GM21381 (cell line): Measurements from ENCODE around the gene MERTK.
"Not testable (repeated sequence)": the region's sequence is repeated elsewhere in the genome, so short reads cannot be mapped to it uniquely, and the experiment has no call there.

ENCODE experiments used
- ATAC-seq: cut with Tn5 transposase; IDR thresholded peaks from one replicate; pipeline ENCODE4 v1.9.1; 2021; ENCODE audit warnings: mild to moderate bottlenecking, moderate library complexity; ENCODE audit not compliant: unreplicated experiment

MERTK gene

GRCh38 chr2:111897924-111898702 is at the start of gene MERTK:
Gene MERTK (plus strand): TSS chr2:111898607. CDS start chr2:111898736, 129 bp downstream.
- no peak for ATAC-seq

GRCh38 chr2:111850646-111851045 is 47.8 kb upstream of the MERTK start:
- ATAC-seq, result not testable (repeated sequence)

- ATAC-seq, result not testable (repeated sequence)
Measured at GRCh38 chr2:111852544-111852943, 45.9 kb upstream of the MERTK start.

GRCh38 chr2:111860005-111860404 is 38.4 kb upstream of the MERTK start:
- not testable (repeated sequence) for ATAC-seq

- not testable (repeated sequence) for ATAC-seq
Measured at GRCh38 chr2:111865124-111865523, 33.3 kb upstream of the MERTK start.

GRCh38 chr2:111872806-111873205 is 25.6 kb upstream of the MERTK start:
- ATAC-seq, result not testable (repeated sequence)

- ATAC-seq, result peak; percentile 86
Measured at GRCh38 chr2:111883661-111884591, 14.5 kb upstream of the MERTK start, which contains the start of gene ANAPC1. Gene ANAPC1 (minus strand): TSS chr2:111884193. CDS start chr2:111880825, 3,368 bp downstream.

GRCh38 chr2:111884592-111884964 is 13.8 kb upstream of the MERTK start:
- no peak for ATAC-seq

- no peak for ATAC-seq
Measured at GRCh38 chr2:111896024-111896423, 2.4 kb upstream of the MERTK start.

- ATAC-seq, result no peak
Measured at GRCh38 chr2:111896576-111896975, 1.8 kb upstream of the MERTK start.

- no peak for ATAC-seq
Measured at GRCh38 chr2:111897630-111897923, 830 bp upstream of the MERTK start.

GRCh38 chr2:111898703-111899514 is 502 bp downstream of the MERTK start:
- no peak for ATAC-seq

GRCh38 chr2:111900859-111901258 is 2.5 kb downstream of the MERTK start:
- ATAC-seq, result no peak

GRCh38 chr2:111903516-111903915 is 5.1 kb downstream of the MERTK start:
- no peak for ATAC-seq

- ATAC-seq, result no peak
Measured at GRCh38 chr2:111903930-111904439, 5.6 kb downstream of the MERTK start.

GRCh38 chr2:111904726-111905474 is 6.5 kb downstream of the MERTK start:
- ATAC-seq, result no peak

- ATAC-seq, result not testable (repeated sequence)
Measured at GRCh38 chr2:111905475-111905869, 7.1 kb downstream of the MERTK start.

GRCh38 chr2:111905990-111906735 is 7.8 kb downstream of the MERTK start:
- ATAC-seq, result peak; percentile 71

- no peak for ATAC-seq
Measured at GRCh38 chr2:111908578-111908977, 10.2 kb downstream of the MERTK start.
